Loucy (cell line): Measurements from ENCODE around the gene DUX4.
"Not testable (repeated sequence)": the region's sequence is repeated elsewhere in the genome, so short reads cannot be mapped to it uniquely, and the experiment has no call there.

Experiments used
- H2AFZ ChIP-seq: fragments of 200-600 bp; sonication (generic); 2 replicates; pipeline ENCODE4 v1.6.0; 2016; ENCODE audit warnings: antibody characterized with exemption, mild to moderate bottlenecking, low read length, moderate library complexity
- H3F3A ChIP-seq: fragments of 200-600 bp; 2 replicates; pipeline ENCODE4 v1.6.0; 2016; ENCODE audit warnings: antibody characterized with exemption, low read depth, mild to moderate bottlenecking
- H3K27me3 ChIP-seq: fragments of 200-600 bp; sonication (generic); 2 replicates; pipeline ENCODE4 v1.6.1; 2014; ENCODE audit warnings: low read length, mild to moderate bottlenecking; ENCODE audit not compliant: insufficient read depth, poor library complexity, severe bottlenecking
- H3K36me3 ChIP-seq: fragments of 200-600 bp; sonication (generic); 2 replicates; pipeline ENCODE4 v1.6.1; 2016; ENCODE audit warnings: low read length; ENCODE audit not compliant: insufficient read depth
- H3K4me1 ChIP-seq: fragments of 200-600 bp; sonication (generic); 2 replicates; pipeline ENCODE4 v1.5.1; 2014; ENCODE audit warnings: low read length, mild to moderate bottlenecking; ENCODE audit not compliant: insufficient read depth, poor library complexity, severe bottlenecking
- H3K4me2 ChIP-seq: fragments of 200-600 bp; sonication (generic); 2 replicates; pipeline ENCODE4 v1.6.0; 2014; ENCODE audit warnings: antibody characterized with exemption, low read length, low read depth, mild to moderate bottlenecking; ENCODE audit not compliant: poor library complexity, severe bottlenecking
- H3K4me3 ChIP-seq: fragments of 200-600 bp; sonication (generic); 2 replicates; pipeline ENCODE4 v1.5.1; 2014; ENCODE audit warnings: low read length, mild to moderate bottlenecking, mixed read lengths; ENCODE audit not compliant: poor library complexity, severe bottlenecking
- H3K79me2 ChIP-seq: fragments of 200-600 bp; sonication (generic); 2 replicates; pipeline ENCODE4 v1.6.1; 2014; ENCODE audit warnings: low read length; ENCODE audit not compliant: insufficient read depth
- H3K9ac ChIP-seq: fragments of 200-600 bp; sonication (generic); 2 replicates; pipeline ENCODE4 v1.6.0; 2014; ENCODE audit warnings: mild to moderate bottlenecking, low read depth, low read length, moderate library complexity; ENCODE audit not compliant: poor library complexity, severe bottlenecking
- H3K9me2 ChIP-seq: fragments of 200-600 bp; sonication (generic); replicated peaks from 2 replicates; pipeline ENCODE4 v1.6.1; 2016; ENCODE audit warnings: low read depth, low read length, mixed read lengths
- H3K9me3 ChIP-seq: fragments of 200-600 bp; sonication (generic); 2 replicates; pipeline ENCODE4 v1.6.1; 2014; ENCODE audit warnings: mild to moderate bottlenecking, antibody characterized with exemption, low read length, low read depth; ENCODE audit not compliant: insufficient read depth
- H4K20me1 ChIP-seq: fragments of 200-600 bp; sonication (generic); 2 replicates; pipeline ENCODE4 v1.6.0; 2014; ENCODE audit warnings: antibody characterized with exemption, low read length, mild to moderate bottlenecking; ENCODE audit not compliant: insufficient read depth, poor library complexity, severe bottlenecking

DUX4 gene

DNA sequence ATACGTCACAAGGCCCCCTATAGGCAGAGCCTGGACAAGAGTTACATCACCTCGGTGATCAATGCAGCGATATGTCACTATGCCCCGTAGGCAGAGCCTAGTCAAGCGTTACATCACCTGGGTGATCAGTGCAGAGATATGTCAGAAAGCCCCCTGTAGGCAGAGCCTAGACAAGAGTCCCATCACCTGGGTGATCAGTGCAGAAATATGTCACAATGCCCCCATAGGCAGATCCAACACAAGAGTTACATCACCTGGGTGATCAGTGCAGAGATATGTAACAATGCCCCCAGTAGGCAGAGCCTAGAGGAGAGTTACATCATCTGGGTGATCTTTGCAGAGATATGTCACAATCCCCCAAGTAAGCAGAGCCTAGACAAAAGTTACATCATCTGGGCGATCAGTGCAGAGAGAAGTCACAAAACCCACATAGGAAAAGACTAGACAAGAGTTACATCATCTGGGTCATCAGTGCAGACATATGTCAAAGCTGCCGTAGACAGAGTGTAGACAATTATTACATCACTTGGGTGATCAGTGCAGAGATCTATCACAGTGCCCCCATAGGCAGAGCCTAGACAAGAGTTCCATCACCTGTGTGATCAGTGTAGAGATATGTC, 8.0 kb downstream of the DUX4 start:
- not testable (repeated sequence) for H3K79me2 ChIP-seq, H3K4me2 ChIP-seq, H2AFZ ChIP-seq, H4K20me1 ChIP-seq, H3K4me1 ChIP-seq, H3K27me3 ChIP-seq, H3K9me3 ChIP-seq, H3F3A ChIP-seq, H3K9ac ChIP-seq, H3K4me3 ChIP-seq, H3K9me2 ChIP-seq, H3K36me3 ChIP-seq

- not testable (repeated sequence) for H3K4me3 ChIP-seq, H3K9me3 ChIP-seq, H3K27me3 ChIP-seq, H3K9ac ChIP-seq, H3K9me2 ChIP-seq, H3K4me1 ChIP-seq, H3K79me2 ChIP-seq, H3K4me2 ChIP-seq, H3F3A ChIP-seq, H4K20me1 ChIP-seq, H2AFZ ChIP-seq, H3K36me3 ChIP-seq
These were observed 29.9 kb downstream of the DUX4 start for GRCh38 chr4:190203510-190203909.
